ENCODE measurements around the gene LTB. TPM values are rescaled to one million over a fixed set of nuclear protein-coding genes. Genes with fewer than 3 reads are reported as not detected.

Gene LTB
- total and polyA plus RNA-seq, 2 donors from 2014 or later, result 6.6 to 18.5 TPM

- H3K9ac ChIP-seq (ENCODE audit: low read length in 3 of 3), result no peak overlapping the region
- DNase-seq (no peak), FAIRE-seq (no peak)
- TF ChIP-seq, protein P1, sequence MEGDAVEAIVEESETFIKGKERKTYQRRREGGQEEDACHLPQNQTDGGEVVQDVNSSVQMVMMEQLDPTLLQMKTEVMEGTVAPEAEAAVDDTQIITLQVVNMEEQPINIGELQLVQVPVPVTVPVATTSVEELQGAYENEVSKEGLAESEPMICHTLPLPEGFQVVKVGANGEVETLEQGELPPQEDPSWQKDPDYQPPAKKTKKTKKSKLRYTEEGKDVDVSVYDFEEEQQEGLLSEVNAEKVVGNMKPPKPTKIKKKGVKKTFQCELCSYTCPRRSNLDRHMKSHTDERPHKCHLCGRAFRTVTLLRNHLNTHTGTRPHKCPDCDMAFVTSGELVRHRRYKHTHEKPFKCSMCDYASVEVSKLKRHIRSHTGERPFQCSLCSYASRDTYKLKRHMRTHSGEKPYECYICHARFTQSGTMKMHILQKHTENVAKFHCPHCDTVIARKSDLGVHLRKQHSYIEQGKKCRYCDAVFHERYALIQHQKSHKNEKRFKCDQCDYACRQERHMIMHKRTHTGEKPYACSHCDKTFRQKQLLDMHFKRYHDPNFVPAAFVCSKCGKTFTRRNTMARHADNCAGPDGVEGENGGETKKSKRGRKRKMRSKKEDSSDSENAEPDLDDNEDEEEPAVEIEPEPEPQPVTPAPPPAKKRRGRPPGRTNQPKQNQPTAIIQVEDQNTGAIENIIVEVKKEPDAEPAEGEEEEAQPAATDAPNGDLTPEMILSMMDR (IDR thresholded peaks at IDR 0.05; ENCODE audit: borderline replicate concordance, extremely low read depth, insufficient read depth), result no peak
- no peaks in the 10 kb centered on the region for H3K27me3 ChIP-seq (ENCODE audit: control insufficient read depth, insufficient read depth, low read length)
- intact Hi-C loops (cut with DNase I), result no loop called here
- no peak overlapping the region for H3K27ac ChIP-seq (ENCODE audit: low read depth in 2 of 2, low read length in 2 of 2)
- H3K4me1 ChIP-seq (ENCODE audit: control insufficient read depth in 2 of 3, insufficient read depth in 2 of 3, low read depth in 1 of 3, low read length in 3 of 3), result peaks cover 0 to 7% (median 5%) of the 10 kb centered on the region in 3 donors
- no peaks in the 10 kb centered on the region for H3K9me3 ChIP-seq (ENCODE audit: control insufficient read depth in 2 of 3, insufficient read depth in 1 of 3, low read length in 3 of 3)
- H3K36me3 ChIP-seq (ENCODE audit: control insufficient read depth in 2 of 3, insufficient read depth in 3 of 3, low read length in 3 of 3), result no peaks in the 10 kb centered on the region
- no peak overlapping the region for H3K4me3 ChIP-seq (ENCODE audit: low read length in 3 of 3)
Observed at GRCh38 chr6:31576897-31577578, 5.2 kb downstream of the LTB start.

DNA sequence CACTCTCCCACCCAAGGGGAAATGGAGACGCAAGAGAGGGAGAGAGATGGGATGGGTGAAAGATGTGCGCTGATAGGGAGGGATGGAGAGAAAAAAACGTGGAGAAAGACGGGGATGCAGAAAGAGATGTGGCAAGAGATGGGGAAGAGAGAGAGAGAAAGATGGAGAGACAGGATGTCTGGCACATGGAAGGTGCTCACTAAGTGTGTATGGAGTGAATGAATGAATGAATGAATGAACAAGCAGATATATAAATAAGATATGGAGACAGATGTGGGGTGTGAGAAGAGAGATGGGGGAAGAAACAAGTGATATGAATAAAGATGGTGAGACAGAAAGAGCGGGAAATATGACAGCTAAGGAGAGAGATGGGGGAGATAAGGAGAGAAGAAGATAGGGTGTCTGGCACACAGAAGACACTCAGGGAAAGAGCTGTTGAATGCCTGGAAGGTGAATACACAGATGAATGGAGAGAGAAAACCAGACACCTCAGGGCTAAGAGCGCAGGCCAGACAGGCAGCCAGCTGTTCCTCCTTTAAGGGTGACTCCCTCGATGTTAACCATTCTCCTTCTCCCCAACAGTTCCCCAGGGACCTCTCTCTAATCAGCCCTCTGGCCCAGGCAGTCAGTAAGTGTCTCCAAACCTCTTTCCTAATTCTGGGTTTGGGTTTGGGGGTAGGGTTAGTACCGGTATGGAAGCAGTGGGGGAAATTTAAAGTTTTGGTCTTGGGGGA, 6.1 kb downstream of the LTB start:
- Histone ChIP-seq H3K27ac (ENCODE audit: low read depth in 2 of 2, low read length in 2 of 2) (no peak overlapping the region), H3K4me1 (ENCODE audit: control insufficient read depth in 2 of 3, insufficient read depth in 2 of 3, low read depth in 1 of 3, low read length in 3 of 3) (peaks cover 0 to 5% (median 2%) of the 10 kb centered on the region in 3 donors), H3K9me3 (ENCODE audit: control insufficient read depth in 2 of 3, insufficient read depth in 1 of 3, low read length in 3 of 3) (no peaks in the 10 kb centered on the region), H3K9ac (ENCODE audit: low read length in 3 of 3) (no peak overlapping the region), H3K36me3 (ENCODE audit: control insufficient read depth in 2 of 3, insufficient read depth in 3 of 3, low read length in 3 of 3) (no peaks in the 10 kb centered on the region), H3K27me3 (ENCODE audit: control insufficient read depth, insufficient read depth, low read length) (no peaks in the 10 kb centered on the region), H3K4me3 (ENCODE audit: low read length in 3 of 3) (peak overlapping the region in 2 of 3 donors; percentile 36 to 37)
- intact Hi-C loops (cut with DNase I), result no loop called here
- DNase-seq, result no peak
- TF ChIP-seq, protein P1 (IDR thresholded peaks at IDR 0.05; ENCODE audit: borderline replicate concordance, extremely low read depth, insufficient read depth), result no peak
- FAIRE-seq, result no peak

- TF ChIP-seq, protein P1 (IDR thresholded peaks at IDR 0.05; ENCODE audit: borderline replicate concordance, extremely low read depth, insufficient read depth), result no peak
- no peak for FAIRE-seq
- no peaks in the 10 kb centered on the region for H3K9me3 ChIP-seq (ENCODE audit: control insufficient read depth in 2 of 3, insufficient read depth in 1 of 3, low read length in 3 of 3)
- no peak within 1 kb of the TSS for H3K9ac ChIP-seq (ENCODE audit: low read length in 3 of 3)
- H3K4me1 ChIP-seq (ENCODE audit: control insufficient read depth in 2 of 3, insufficient read depth in 2 of 3, low read depth in 1 of 3, low read length in 3 of 3), result peaks cover 0 to 3% (median 0%) of the 10 kb centered on the region in 3 donors
- DNase-seq, result no peak
- intact Hi-C loops (cut with DNase I), result no loop called here
- H3K4me3 ChIP-seq (ENCODE audit: low read length in 3 of 3), result peak within 1 kb of the TSS in 2 of 3 donors; percentile 36 to 37
- H3K27me3 ChIP-seq (ENCODE audit: control insufficient read depth, insufficient read depth, low read length), result no peaks in the 10 kb centered on the region
- no peaks in the 10 kb centered on the region for H3K36me3 ChIP-seq (ENCODE audit: control insufficient read depth in 2 of 3, insufficient read depth in 3 of 3, low read length in 3 of 3)
- H3K27ac ChIP-seq (ENCODE audit: low read depth in 2 of 2, low read length in 2 of 2), result no peak within 1 kb of the TSS
Observed at GRCh38 chr6:31575335-31575901, 6.8 kb downstream of the LTB start, which contains the start of gene TNF. Gene TNF, plus strand, starts transcription at chr6:31575565. Its CDS starts 177 bp downstream, at chr6:31575742.

All from kidney (tissue), 14 donors.